ENCODE data around the gene CLCN1. TPM values are rescaled to one million over a fixed set of nuclear protein-coding genes. Genes with fewer than 3 reads are reported as not detected.

CLCN1 gene
- polyA plus RNA-seq (2013, experiment 1 of 2; ENCODE audit: insufficient read length), result not detected
- polyA plus RNA-seq (2013, experiment 2 of 2; ENCODE audit: insufficient read length), result not detected

- DNase-seq, result no peak
These were observed at the start of gene CLCN1 for GRCh38 chr7:143315776-143316175. Gene CLCN1, plus strand, starts transcription at chr7:143316111. Its CDS starts 102 bp downstream, at chr7:143316213.

- DNase-seq, result no peak
These were observed 46.7 kb upstream of the CLCN1 start for GRCh38 chr7:143269251-143269650.

GRCh38 chr7:143271240-143271639 lies 44.7 kb upstream of the CLCN1 start:
- no peak for DNase-seq

- no peak for DNase-seq
These were observed 43.0 kb upstream of the CLCN1 start for GRCh38 chr7:143272871-143273270.

- peak; percentile 76 for DNase-seq
These were observed 36.5 kb upstream of the CLCN1 start for GRCh38 chr7:143279186-143280098.

- no peak for DNase-seq
These were observed 35.8 kb upstream of the CLCN1 start for GRCh38 chr7:143280160-143280559.

- DNase-seq, result no peak
These were observed 35.3 kb upstream of the CLCN1 start for GRCh38 chr7:143280566-143280965.

GRCh38 chr7:143281529-143281928 lies 34.4 kb upstream of the CLCN1 start:
- DNase-seq, result no peak

GRCh38 chr7:143282124-143282523 lies 33.8 kb upstream of the CLCN1 start:
- no peak for DNase-seq

GRCh38 chr7:143283381-143283780 lies 32.5 kb upstream of the CLCN1 start:
- no peak for DNase-seq

GRCh38 chr7:143284591-143285469 lies 31.1 kb upstream of the CLCN1 start, which contains the start of gene TMEM139:
Gene TMEM139, plus strand, starts transcription at chr7:143284958. Its CDS starts 1,000 bp downstream, at chr7:143285958.
- no peak for DNase-seq

- DNase-seq, result no peak
These were observed 30.5 kb upstream of the CLCN1 start for GRCh38 chr7:143285470-143285778.

- no peak for DNase-seq
These were observed 29.9 kb upstream of the CLCN1 start for GRCh38 chr7:143285806-143286521.

- no peak for DNase-seq
These were observed 29.4 kb upstream of the CLCN1 start for GRCh38 chr7:143286522-143286890.

- DNase-seq, result no peak
These were observed 28.5 kb upstream of the CLCN1 start for GRCh38 chr7:143287339-143287934.

- peak; percentile 96 for DNase-seq
These were observed 27.7 kb upstream of the CLCN1 start, which contains the start of gene CASP2 for GRCh38 chr7:143287935-143288826. Gene CASP2, plus strand, starts transcription at chr7:143288351. Its CDS starts 105 bp downstream, at chr7:143288456.

GRCh38 chr7:143288836-143289235 lies 27.1 kb upstream of the CLCN1 start:
- DNase-seq, result peak; percentile 44

GRCh38 chr7:143289421-143289820 lies 26.5 kb upstream of the CLCN1 start:
- DNase-seq, result peak; percentile 13

GRCh38 chr7:143289888-143290287 lies 26.0 kb upstream of the CLCN1 start:
- peak; percentile 16 for DNase-seq

- DNase-seq, result no peak
These were observed 25.6 kb upstream of the CLCN1 start for GRCh38 chr7:143290293-143290692.

GRCh38 chr7:143292876-143293275 lies 23.0 kb upstream of the CLCN1 start:
- DNase-seq, result no peak
